Liver (tissue), 9 donors: ENCODE results near the gene CRADD. TPM values are rescaled to one million over a fixed set of nuclear protein-coding genes. Genes with fewer than 3 reads are reported as not detected.
"Not testable (repeated sequence)": the region's sequence is repeated elsewhere in the genome, so short reads cannot be mapped to it uniquely, and the experiment has no call there.

Experiments used
- DNase-seq: peaks from one replicate; pipeline ENCODE4 v3.0.0-alpha.2; 2017; ENCODE audit warnings: low spot score
- H3K27ac ChIP-seq, 2 donors: one replicate each; pipeline ENCODE4 v1.7.0; 2013; ENCODE audit warnings: inconsistent platforms in 2 of 2, low read length in 2 of 2, control low read depth in 1 of 2, low read depth in 1 of 2, mild to moderate bottlenecking in 1 of 2
- H3K27me3 ChIP-seq, 4 donors: one replicate each; pipeline versions ENCODE4 v1.6.1 to v1.7.0; 2013; ENCODE audit warnings: low read length in 3 of 4, inconsistent platforms in 1 of 4, mild to moderate bottlenecking in 1 of 4, moderate library complexity in 1 of 4; ENCODE audit not compliant: control insufficient read depth in 4 of 4, insufficient read depth in 4 of 4
- H3K36me3 ChIP-seq, 4 donors: one replicate each; pipeline versions ENCODE4 v1.6.1 to v1.7.0; 2013; ENCODE audit warnings: low read length in 3 of 4, mild to moderate bottlenecking in 3 of 4, low read depth in 1 of 4, moderate library complexity in 1 of 4; ENCODE audit not compliant: control insufficient read depth in 4 of 4, insufficient read depth in 3 of 4
- H3K4me1 ChIP-seq, 4 donors: one replicate each; pipeline versions ENCODE4 v1.6.1 to v1.7.0; 2013; ENCODE audit warnings: low read length in 3 of 4, mild to moderate bottlenecking in 3 of 4, moderate library complexity in 1 of 4; ENCODE audit not compliant: control insufficient read depth in 4 of 4, insufficient read depth in 4 of 4
- H3K4me3 ChIP-seq, 3 donors: one replicate each; pipeline versions ENCODE4 v1.6.1 to v1.7.0; 2013; ENCODE audit warnings: low read length in 3 of 3, control low read depth in 1 of 3, low read depth in 1 of 3, mild to moderate bottlenecking in 1 of 3
- H3K9ac ChIP-seq, 2 donors: one replicate each; pipeline ENCODE4 v1.7.0; 2013; ENCODE audit warnings: low read length in 2 of 2, mild to moderate bottlenecking in 2 of 2, moderate library complexity in 2 of 2, control low read depth in 1 of 2, low read depth in 1 of 2
- H3K9me3 ChIP-seq, 4 donors: one replicate each; pipeline versions ENCODE4 v1.6.1 to v1.7.0; 2013; ENCODE audit warnings: low read length in 3 of 4; ENCODE audit not compliant: control insufficient read depth in 4 of 4
- ATF3 ChIP-seq: IDR thresholded peaks from 2 replicates; pipeline ENCODE4 v1.6.1; 2016; ENCODE audit warnings: antibody characterized with exemption
- CTCF ChIP-seq: fragments of 150-350 bp; IDR thresholded peaks from 2 replicates; pipeline ENCODE4 v1.5.1; 2017; ENCODE audit warnings: improper control_type of control experiment, low read depth, low read length; ENCODE audit not compliant: missing input control
- EGR1 ChIP-seq, 2 donors: IDR thresholded peaks; 2 replicates each; pipeline ENCODE4 v1.6.1; 2016 to 2018; ENCODE audit warnings: antibody characterized with exemption in 2 of 2, low read depth in 2 of 2
- FOXA1 ChIP-seq: IDR thresholded peaks from 2 replicates; pipeline ENCODE4 v1.6.1; 2016; ENCODE audit warnings: antibody characterized with exemption
- FOXA2 ChIP-seq: IDR thresholded peaks from 2 replicates; pipeline ENCODE4 v1.6.1; 2016; ENCODE audit warnings: antibody characterized with exemption
- GABPA ChIP-seq, 2 donors: IDR thresholded peaks in 1 of 2; conservative IDR thresholded peaks in 1 of 2; 2 replicates each; pipeline ENCODE4 v1.6.1; 2016; ENCODE audit warnings: antibody characterized with exemption in 2 of 2, mild to moderate bottlenecking in 1 of 2, moderate library complexity in 1 of 2
- HNF4A ChIP-seq, 2 donors: conservative IDR thresholded peaks; 2 replicates each; pipeline ENCODE4 v1.6.1; 2016; ENCODE audit warnings: antibody characterized with exemption in 2 of 2, mild to moderate bottlenecking in 2 of 2
- HNF4G ChIP-seq: IDR thresholded peaks from 2 replicates; pipeline ENCODE4 v1.6.1; 2016; ENCODE audit warnings: antibody characterized with exemption
- JUND ChIP-seq, 2 donors: IDR thresholded peaks; 2 replicates each; pipeline ENCODE4 v1.6.1; 2016; ENCODE audit warnings: antibody characterized with exemption in 2 of 2
- MAX ChIP-seq: IDR thresholded peaks from 2 replicates; pipeline ENCODE4 v1.6.1; 2016; ENCODE audit warnings: antibody characterized with exemption
- NR2F2 ChIP-seq: IDR thresholded peaks from 2 replicates; pipeline ENCODE4 v1.6.1; 2016; ENCODE audit warnings: antibody characterized with exemption
- RAD21 ChIP-seq, 2 donors: IDR thresholded peaks; 2 replicates each; pipeline ENCODE4 v1.6.1; 2016; ENCODE audit warnings: antibody characterized with exemption in 2 of 2, mild to moderate bottlenecking in 2 of 2
- REST ChIP-seq: IDR thresholded peaks from 2 replicates; pipeline ENCODE4 v1.6.1; 2016; ENCODE audit warnings: antibody characterized with exemption, mild to moderate bottlenecking
- RXRA ChIP-seq, 2 donors: IDR thresholded peaks; 2 replicates each; pipeline ENCODE4 v1.6.1; 2017 to 2018; ENCODE audit warnings: antibody characterized with exemption in 2 of 2, mild to moderate bottlenecking in 1 of 2
- SP1 ChIP-seq: IDR thresholded peaks from 2 replicates; pipeline ENCODE4 v1.6.1; 2018; ENCODE audit warnings: antibody characterized with exemption, mild to moderate bottlenecking
- TAF1 ChIP-seq: conservative IDR thresholded peaks from 2 replicates; pipeline ENCODE4 v1.6.1; 2016; ENCODE audit warnings: antibody characterized with exemption, mild to moderate bottlenecking
- YY1 ChIP-seq: IDR thresholded peaks from 2 replicates; pipeline ENCODE4 v1.6.1; 2016; ENCODE audit warnings: antibody characterized with exemption, mild to moderate bottlenecking
- ZBTB33 ChIP-seq: IDR thresholded peaks from 2 replicates; pipeline ENCODE4 v1.6.1; 2016; ENCODE audit warnings: antibody characterized with exemption
- WGBS: extraction: QIAGEN DNeasy Blood & Tissue Kit; methylation state at CpG from one replicate; pipeline ENCODE4 v1.1.7; 2013; 5-methylcytosine and 5-hydroxymethylcytosine counted together
- polyA plus RNA-seq, 2 donors: library from polyadenylated mRNA; stranded (reverse) in 1 of 2; unstranded in 1 of 2; fragments of 200-250 nt in 1 of 2; fragments of >200 nt in 1 of 2; fragmentation: Nextera tagmentation in 1 of 2; extraction: Ambion mirVana in 1 of 2; gene quantifications; one replicate each; pipeline versions ENCODE4 v1.2.1 to v1.2.3, GENCODE V29; 2013 to 2015
- total RNA-seq, 2 donors: library from RNA; depleted of rRNA; stranded (reverse); fragments of >200 nt; gene quantifications; one replicate each; pipeline ENCODE4 v1.2.3, GENCODE V29; 2014
- donor health status: healthy.
- donor health status: healthy.
- donor health status: healthy.
- donor health status: healthy.
- donor health status: healthy.

CRADD gene
- total and polyA plus RNA-seq, 4 donors: 19.4 to 48.9 (median 29.6) TPM

GRCh38 chr12:93638954-93639353 lies 38.2 kb upstream of the CRADD start:
- Histone ChIP-seq H3K9me3 (no peaks in the 10 kb centered on the region), H3K4me1 (no peaks in the 10 kb centered on the region), H3K27me3 (no peaks in the 10 kb centered on the region), H3K36me3 (peaks cover 0 to 1% (median 0%) of the 10 kb centered on the region in 4 donors), H3K27ac (no peak overlapping the region), H3K9ac (no peak overlapping the region), H3K4me3 (no peak overlapping the region)
- no peak for DNase-seq
- no peak for TF ChIP-seq ATF3
- TF ChIP-seq TAF1: no peak
- no peak for TF ChIP-seq HNF4G
- TF ChIP-seq SP1: no peak
- no peak for TF ChIP-seq FOXA2
- WGBS: 79% methylated on average over 6 of the region's 6 CpGs

GRCh38 chr12:93639406-93639805 lies 37.8 kb upstream of the CRADD start:
- Histone ChIP-seq H3K4me1 (no peaks in the 10 kb centered on the region), H3K27ac (no peak overlapping the region), H3K27me3 (no peaks in the 10 kb centered on the region), H3K9ac (no peak overlapping the region), H3K9me3 (no peaks in the 10 kb centered on the region), H3K4me3 (no peak overlapping the region), H3K36me3 (peaks cover 0 to 1% (median 0%) of the 10 kb centered on the region in 4 donors)
- no peak for DNase-seq
- WGBS: 92% methylated on average over 2 of the region's 2 CpGs
- TF ChIP-seq GABPA (IDR thresholded peaks at IDR 0.05 in 1 of 2, conservative IDR thresholded peaks at IDR 0.05 in 1 of 2): no peak
- TF ChIP-seq ZBTB33: no peak
- TF ChIP-seq FOXA1: no peak
- TF ChIP-seq MAX: no peak
- TF ChIP-seq ATF3: no peak
- no peak for TF ChIP-seq HNF4G
- TF ChIP-seq RAD21 (IDR thresholded peaks at IDR 0.05): no peak
- TF ChIP-seq TAF1: no peak
- TF ChIP-seq SP1: no peak
- no peak for TF ChIP-seq EGR1 (IDR thresholded peaks at IDR 0.05; ENCODE audit: low read depth in 2 of 2)
- no peak for TF ChIP-seq NR2F2
- no peak for TF ChIP-seq FOXA2
- TF ChIP-seq JUND (IDR thresholded peaks at IDR 0.05): no peak
- TF ChIP-seq CTCF: no peak
- no peak for TF ChIP-seq REST
- TF ChIP-seq HNF4A (conservative IDR thresholded peaks at IDR 0.05): no peak
- TF ChIP-seq RXRA (IDR thresholded peaks at IDR 0.05): no peak
- no peak for TF ChIP-seq YY1

GRCh38 chr12:93641380-93641779 lies 35.8 kb upstream of the CRADD start:
- H3K36me3 ChIP-seq, DNase-seq, H3K9ac ChIP-seq, H3K9me3 ChIP-seq, H3K4me1 ChIP-seq, H3K27ac ChIP-seq, H3K4me3 ChIP-seq, H3K27me3 ChIP-seq: not testable (repeated sequence)
- WGBS: 98% methylated on average over 10 of the region's 26 CpGs
